T-helper 1 cell treated with Interleukin-12 subunit alpha and Interleukin-12 subunit beta and Interleukin-4 antibody, amounts not matched to agents 30 μg/mL and 1 μg/mL, for 36 hours (primary cell): ENCODE results near the gene CCL1.
"Not testable (repeated sequence)": the region's sequence is repeated elsewhere in the genome, so short reads cannot be mapped to it uniquely, and the experiment has no call there.

Experiments used
- H3K27ac Mint-ChIP-seq: one replicate; pipeline ENCODE4 v1.8.0; 2021; ENCODE audit warnings: mild to moderate bottlenecking, mixed read lengths
- H3K27me3 Mint-ChIP-seq: one replicate; pipeline ENCODE4 v1.8.0; 2021; ENCODE audit warnings: low read depth, mixed read lengths
- H3K36me3 Mint-ChIP-seq: one replicate; pipeline ENCODE4 v1.8.0; 2021; ENCODE audit warnings: low read depth, mixed read lengths
- H3K4me1 Mint-ChIP-seq: one replicate; pipeline ENCODE4 v1.8.0; 2021; ENCODE audit warnings: low read depth, mixed read lengths
- H3K4me3 Mint-ChIP-seq: one replicate; pipeline ENCODE4 v1.8.0; 2021; ENCODE audit warnings: mild to moderate bottlenecking, moderate library complexity, mixed read lengths
- H3K9me3 Mint-ChIP-seq: one replicate; pipeline ENCODE4 v1.8.0; 2021; ENCODE audit warnings: mixed read lengths

Gene CCL1

DNA sequence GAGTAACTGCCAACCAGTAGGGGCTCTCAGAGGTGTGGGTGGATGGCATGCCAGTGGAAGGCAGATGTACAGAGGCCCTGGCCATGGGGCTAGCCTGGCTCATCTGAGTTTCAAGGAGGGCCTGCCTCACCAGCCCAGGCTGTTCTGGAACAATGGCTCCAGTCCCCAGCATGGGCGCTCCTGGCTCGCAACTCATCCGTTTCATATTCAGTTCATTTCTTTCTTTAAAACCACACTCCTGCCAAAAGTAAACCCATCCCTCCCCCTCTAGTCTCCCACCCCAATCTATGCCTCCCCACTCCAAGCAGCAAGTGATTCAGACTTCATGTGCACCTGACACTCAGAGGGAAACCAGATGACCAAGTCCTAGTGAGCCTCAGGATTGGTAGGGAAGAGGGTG, 4.4 kb downstream of the CCL1 start:
- Mint-ChIP-seq H3K4me1 (peaks cover 17% of the 10 kb centered on the region), H3K36me3 (no peaks in the 10 kb centered on the region), H3K27me3 (peaks cover 34% of the 10 kb centered on the region), H3K27ac (no peak overlapping the region), H3K9me3 (no peaks in the 10 kb centered on the region), H3K4me3 (no peak overlapping the region)

DNA sequence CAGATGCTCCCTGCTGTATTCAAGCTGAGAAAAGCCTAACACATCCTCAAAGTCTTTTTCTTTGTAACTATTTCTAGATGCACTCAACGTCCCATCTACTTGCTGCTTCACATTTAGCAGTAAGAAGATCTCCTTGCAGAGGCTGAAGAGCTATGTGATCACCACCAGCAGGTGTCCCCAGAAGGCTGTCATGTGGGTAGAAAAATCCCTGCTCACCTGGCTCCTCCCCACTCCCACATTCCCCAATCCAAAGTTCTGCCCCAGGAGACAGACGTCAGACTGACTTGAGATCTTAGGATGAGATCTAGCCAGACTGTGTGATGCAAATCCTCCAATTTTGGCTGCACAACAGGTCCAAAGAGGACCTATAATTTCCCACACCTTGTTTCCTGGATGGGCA, 5.6 kb downstream of the CCL1 start:
- no peaks in the 10 kb centered on the region for H3K36me3 Mint-ChIP-seq
- H3K4me3 Mint-ChIP-seq = no peak overlapping the region
- no peak overlapping the region for H3K27ac Mint-ChIP-seq
- peaks cover 10% of the 10 kb centered on the region for H3K4me1 Mint-ChIP-seq
- peaks cover 36% of the 10 kb centered on the region for H3K27me3 Mint-ChIP-seq
- no peaks in the 10 kb centered on the region for H3K9me3 Mint-ChIP-seq

DNA sequence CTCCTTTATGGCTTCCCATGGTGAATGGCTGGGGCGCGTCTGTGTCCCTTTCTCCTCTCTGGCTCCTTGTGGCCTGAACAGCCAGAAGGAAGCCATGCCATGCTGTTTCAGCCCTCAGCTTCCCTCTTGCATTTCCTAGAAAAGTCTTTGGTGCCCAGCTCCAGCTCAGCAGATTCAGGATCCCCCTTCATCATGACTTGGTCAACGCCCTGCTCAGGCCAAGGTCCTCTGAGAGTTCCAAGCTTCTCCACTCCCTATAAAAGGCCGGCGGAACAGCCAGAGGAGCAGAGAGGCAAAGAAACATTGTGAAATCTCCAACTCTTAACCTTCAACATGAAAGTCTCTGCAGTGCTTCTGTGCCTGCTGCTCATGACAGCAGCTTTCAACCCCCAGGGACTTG, 6.8 kb downstream of the CCL1 start, which contains the start of gene CCL13:
Gene CCL13, plus strand, starts transcription at position 287 of the 400 bp plus-strand sequence. Its CDS starts 47 bp downstream, at position 334.
- Mint-ChIP-seq H3K9me3 (no peaks in the 10 kb centered on the region), H3K36me3 (no peaks in the 10 kb centered on the region), H3K4me3 (no peak within 1 kb of the TSS), H3K27ac (no peak within 1 kb of the TSS), H3K4me1 (peaks cover 6% of the 10 kb centered on the region), H3K27me3 (peaks cover 46% of the 10 kb centered on the region)

GRCh38 chr17:34354637-34355036, 8.4 kb downstream of the CCL1 start:
- H3K36me3 Mint-ChIP-seq = no peaks in the 10 kb centered on the region
- H3K27me3 Mint-ChIP-seq = peaks cover 48% of the 10 kb centered on the region
- no peaks in the 10 kb centered on the region for H3K4me1 Mint-ChIP-seq
- no peaks in the 10 kb centered on the region for H3K9me3 Mint-ChIP-seq
- no peak overlapping the region for H3K27ac Mint-ChIP-seq
- no peak overlapping the region for H3K4me3 Mint-ChIP-seq

DNA sequence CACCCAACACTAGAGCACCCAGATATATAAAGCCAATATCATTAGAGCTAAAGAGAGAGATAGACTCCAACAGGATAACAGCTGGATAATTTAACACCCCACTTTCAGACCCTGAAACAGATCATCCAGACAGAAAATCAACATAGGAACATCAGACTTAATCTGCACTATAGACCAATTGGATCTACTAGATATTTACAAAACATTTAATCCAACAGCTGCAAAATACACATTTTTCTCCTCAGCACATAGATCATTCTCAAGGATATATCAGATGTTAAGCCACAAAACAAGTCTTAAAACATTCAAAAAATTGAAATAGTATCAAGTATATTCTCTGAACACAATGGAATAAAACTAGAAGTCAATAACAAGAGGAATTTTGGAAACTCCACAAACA, 10.8 kb downstream of the CCL1 start:
- Mint-ChIP-seq H3K27me3 (peaks cover 67% of the 10 kb centered on the region), H3K27ac (no peak overlapping the region), H3K4me3 (no peak overlapping the region), H3K36me3 (no peaks in the 10 kb centered on the region), H3K4me1 (no peaks in the 10 kb centered on the region), H3K9me3 (no peaks in the 10 kb centered on the region)

DNA sequence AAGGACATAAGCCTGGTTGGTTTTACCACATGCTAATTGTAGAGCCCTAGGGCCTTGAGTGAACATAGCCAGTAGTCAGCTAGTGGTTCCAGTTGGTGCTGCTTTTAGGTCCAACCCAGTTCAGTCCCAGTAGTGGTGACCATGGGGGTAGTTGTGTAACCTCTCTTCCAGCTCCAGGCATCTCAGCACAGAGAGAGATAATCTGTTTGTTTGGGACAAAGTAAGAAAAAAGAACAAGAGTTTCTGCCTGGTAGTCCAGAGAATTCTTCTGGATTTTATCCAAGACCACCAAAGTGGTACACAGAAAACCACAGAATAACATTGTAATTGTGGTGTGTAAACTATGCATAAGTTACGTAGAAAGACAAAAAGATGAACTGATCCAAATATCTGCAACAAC, 11.9 kb downstream of the CCL1 start:
- no peaks in the 10 kb centered on the region for H3K4me1 Mint-ChIP-seq
- no peak overlapping the region for H3K4me3 Mint-ChIP-seq
- H3K36me3 Mint-ChIP-seq = no peaks in the 10 kb centered on the region
- no peaks in the 10 kb centered on the region for H3K9me3 Mint-ChIP-seq
- no peak overlapping the region for H3K27ac Mint-ChIP-seq
- peaks cover 69% of the 10 kb centered on the region for H3K27me3 Mint-ChIP-seq

DNA sequence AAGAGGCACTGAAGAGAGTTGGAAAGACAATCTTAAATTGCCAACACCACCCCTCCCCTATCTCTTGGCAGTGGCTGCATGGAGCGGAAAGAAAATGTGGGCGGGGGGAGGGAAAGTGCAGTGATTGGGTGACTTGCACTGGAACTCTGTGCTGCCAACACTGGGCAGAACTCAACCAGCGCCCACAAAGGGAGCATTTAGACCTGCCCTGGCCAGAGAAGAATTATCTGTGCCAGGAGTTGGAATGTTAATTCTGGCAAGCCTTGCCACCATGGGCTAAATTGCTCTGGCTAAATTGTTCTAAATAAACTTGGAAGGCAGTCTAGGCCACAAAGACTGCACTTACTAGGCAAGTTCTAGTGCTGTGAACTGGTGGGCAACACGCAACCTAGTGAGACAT, 13.3 kb downstream of the CCL1 start:
- Mint-ChIP-seq H3K27ac (no peak overlapping the region), H3K36me3 (no peaks in the 10 kb centered on the region), H3K9me3 (no peaks in the 10 kb centered on the region), H3K4me1 (no peaks in the 10 kb centered on the region), H3K27me3 (peaks cover 66% of the 10 kb centered on the region), H3K4me3 (no peak overlapping the region)

GRCh38 chr17:34347063-34347462, 16.0 kb downstream of the CCL1 start:
- Mint-ChIP-seq H3K36me3 (no peaks in the 10 kb centered on the region), H3K4me1 (no peaks in the 10 kb centered on the region), H3K4me3 (no peak overlapping the region), H3K9me3 (no peaks in the 10 kb centered on the region), H3K27me3 (peaks cover 65% of the 10 kb centered on the region), H3K27ac (no peak overlapping the region)

GRCh38 chr17:34341916-34342315, 21.1 kb downstream of the CCL1 start:
- Mint-ChIP-seq H3K4me1 (no peaks in the 10 kb centered on the region), H3K4me3 (no peak overlapping the region), H3K36me3 (no peaks in the 10 kb centered on the region), H3K9me3 (no peaks in the 10 kb centered on the region), H3K27ac (no peak overlapping the region), H3K27me3 (peaks cover 62% of the 10 kb centered on the region)

DNA sequence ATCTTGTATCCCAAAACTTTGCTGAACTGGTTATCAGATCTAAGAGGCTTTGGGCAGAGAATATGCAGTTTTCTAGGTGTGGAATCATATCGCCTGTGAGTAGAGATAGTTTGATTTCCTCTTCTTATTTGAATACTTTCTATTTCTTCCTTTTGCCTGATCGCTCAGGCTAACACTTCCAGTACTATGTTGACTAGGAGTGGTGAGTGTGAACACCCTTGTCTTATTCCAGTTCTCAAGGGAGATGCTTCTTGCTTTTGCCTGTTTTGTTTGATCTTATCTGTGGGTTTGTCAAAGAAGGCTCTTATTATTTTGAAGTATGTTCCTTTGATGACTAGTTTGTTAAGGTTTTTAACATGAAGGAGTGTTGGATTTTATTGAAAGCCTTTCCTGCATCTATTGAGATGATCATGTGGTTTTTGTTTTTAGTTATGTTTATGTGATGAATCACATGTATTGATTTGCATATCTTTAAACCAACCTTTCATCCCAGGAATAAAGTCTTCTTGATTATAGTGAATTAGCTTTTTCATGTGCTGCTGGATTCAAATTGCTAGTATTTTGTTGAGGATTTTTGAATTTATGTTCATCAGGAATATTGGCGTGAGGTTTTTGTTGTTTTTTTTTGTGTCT, 23.8 kb downstream of the CCL1 start:
- Mint-ChIP-seq H3K27me3 (peaks cover 72% of the 10 kb centered on the region), H3K4me1 (no peaks in the 10 kb centered on the region), H3K36me3 (no peaks in the 10 kb centered on the region), H3K27ac (no peak overlapping the region), H3K4me3 (no peak overlapping the region), H3K9me3 (no peaks in the 10 kb centered on the region)

DNA sequence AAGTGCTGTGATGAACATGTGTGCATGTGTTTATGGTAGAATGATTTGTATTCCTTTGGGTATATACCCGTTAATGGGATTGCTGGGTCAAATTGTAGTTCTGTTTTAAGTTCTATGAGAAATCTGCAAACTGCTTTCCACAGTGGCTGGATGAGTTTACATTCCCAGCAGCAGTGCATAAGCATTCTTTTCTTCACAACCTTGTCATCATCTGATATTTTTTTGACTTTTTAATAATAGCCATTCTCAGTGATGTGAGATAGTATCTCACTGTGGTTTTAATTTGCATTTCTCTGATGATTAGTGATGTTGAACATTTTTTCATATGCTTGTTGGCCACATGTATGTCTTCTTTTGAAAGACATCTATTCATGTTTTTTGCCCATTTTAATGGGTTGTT, 25.3 kb downstream of the CCL1 start:
- Mint-ChIP-seq H3K4me3 (no peak overlapping the region), H3K27ac (no peak overlapping the region), H3K9me3 (no peaks in the 10 kb centered on the region), H3K27me3 (peaks cover 66% of the 10 kb centered on the region), H3K4me1 (no peaks in the 10 kb centered on the region), H3K36me3 (no peaks in the 10 kb centered on the region)

GRCh38 chr17:34327580-34327979, 35.5 kb downstream of the CCL1 start:
- not testable (repeated sequence) for H3K4me3 Mint-ChIP-seq, H3K27ac Mint-ChIP-seq, H3K36me3 Mint-ChIP-seq, H3K9me3 Mint-ChIP-seq, H3K4me1 Mint-ChIP-seq
- peaks cover 64% of the 10 kb centered on the region for H3K27me3 Mint-ChIP-seq

DNA sequence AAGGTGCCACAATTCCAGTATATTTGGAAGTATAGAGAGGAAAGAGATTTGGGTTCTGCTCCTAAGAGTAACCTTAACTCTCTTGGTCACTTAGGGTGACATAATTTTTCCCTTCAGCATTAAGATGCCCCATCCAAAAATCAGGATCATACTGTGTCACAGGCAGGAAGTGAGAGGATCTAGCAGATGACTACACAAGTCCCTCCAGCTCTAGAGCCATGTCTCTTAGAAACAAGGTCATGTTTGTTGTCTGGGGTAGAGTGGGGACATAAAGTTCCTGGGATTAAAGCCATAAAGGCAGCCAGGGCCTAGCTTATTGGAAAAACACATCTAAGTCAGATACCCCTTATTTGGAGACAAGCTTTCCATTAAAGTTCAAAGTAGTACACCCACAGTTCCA, 41.1 kb downstream of the CCL1 start:
- Mint-ChIP-seq H3K9me3 (no peaks in the 10 kb centered on the region), H3K36me3 (no peaks in the 10 kb centered on the region), H3K27me3 (peaks cover 45% of the 10 kb centered on the region), H3K4me1 (no peaks in the 10 kb centered on the region), H3K27ac (no peak overlapping the region), H3K4me3 (no peak overlapping the region)

DNA sequence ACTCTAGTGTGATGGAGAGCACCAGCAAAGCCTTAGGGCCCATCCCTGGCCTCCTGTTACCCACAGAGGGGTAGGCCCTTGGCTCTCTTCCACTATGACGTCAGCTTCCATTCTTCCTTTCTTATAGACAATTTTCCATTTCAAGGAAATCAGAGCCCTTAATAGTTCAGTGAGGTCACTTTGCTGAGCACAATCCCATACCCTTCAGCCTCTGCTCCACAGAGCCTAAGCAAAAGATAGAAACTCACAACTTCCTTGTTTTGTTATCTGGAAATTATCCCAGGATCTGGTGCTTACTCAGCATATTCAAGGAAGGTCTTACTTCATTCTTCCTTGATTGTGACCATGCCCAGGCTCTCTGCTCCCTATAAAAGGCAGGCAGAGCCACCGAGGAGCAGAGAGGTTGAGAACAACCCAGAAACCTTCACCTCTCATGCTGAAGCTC, 44.0 kb downstream of the CCL1 start, which contains the start of gene CCL8:
Gene CCL8, plus strand, starts transcription at position 397 of the 445 bp plus-strand sequence. CDS start 67 bp downstream, outside the sequence.
- Mint-ChIP-seq H3K27me3 (peaks cover 46% of the 10 kb centered on the region), H3K27ac (no peak within 1 kb of the TSS), H3K36me3 (no peaks in the 10 kb centered on the region), H3K4me1 (no peaks in the 10 kb centered on the region), H3K9me3 (no peaks in the 10 kb centered on the region), H3K4me3 (no peak within 1 kb of the TSS)

DNA sequence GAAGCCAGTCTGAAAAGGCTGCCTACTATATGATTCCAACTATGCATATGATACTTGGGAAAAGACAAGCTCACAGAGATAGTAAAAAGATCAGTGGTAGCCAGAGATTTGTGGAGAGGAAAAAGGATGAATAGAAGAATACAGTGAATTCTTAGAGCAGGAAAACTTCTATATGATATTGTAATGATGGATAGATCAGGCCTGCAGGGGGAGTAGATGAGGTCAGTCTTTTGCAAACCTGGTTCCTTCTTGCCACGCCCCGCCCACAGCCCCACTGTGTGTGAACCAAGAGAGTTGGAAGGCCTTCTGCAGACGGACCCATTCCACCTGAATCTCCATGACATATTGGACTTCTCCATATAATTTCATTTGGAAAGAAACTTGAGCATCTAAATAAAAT, 44.6 kb downstream of the CCL1 start:
- Mint-ChIP-seq H3K27ac (no peak overlapping the region), H3K4me1 (no peaks in the 10 kb centered on the region)

GRCh38 chr17:34314279-34314678, 48.8 kb downstream of the CCL1 start:
- peaks cover 59% of the 10 kb centered on the region for H3K27me3 Mint-ChIP-seq
- H3K36me3 Mint-ChIP-seq = no peaks in the 10 kb centered on the region
- peaks cover 3% of the 10 kb centered on the region for H3K4me1 Mint-ChIP-seq
- no peaks in the 10 kb centered on the region for H3K9me3 Mint-ChIP-seq
- no peak overlapping the region for H3K4me3 Mint-ChIP-seq
- no peak overlapping the region for H3K27ac Mint-ChIP-seq

More for the DNA sequence above, 44.6 kb downstream of the CCL1 start:
- Mint-ChIP-seq H3K4me3 (no peak overlapping the region), H3K9me3 (no peaks in the 10 kb centered on the region), H3K36me3 (no peaks in the 10 kb centered on the region), H3K27me3 (peaks cover 45% of the 10 kb centered on the region)
